Neural cell (in vitro differentiated cells): ENCODE measurements around the gene GPAT3. TPM values are rescaled to one million over a fixed set of nuclear protein-coding genes. Genes with fewer than 3 reads are reported as not detected.

Experiments used
- H2AFZ ChIP-seq: fragments of 200-600, 300-800 bp; sonication (generic), shearing (Covaris generic); 2 replicates; pipeline ENCODE4 v1.6.0; 2014; ENCODE audit warnings: low read depth, mild to moderate bottlenecking, antibody characterized with exemption, low read length, moderate library complexity
- H3F3A ChIP-seq: fragments of 200-600 bp; shearing (Covaris generic); 2 replicates; pipeline ENCODE4 v1.6.1; 2016; ENCODE audit warnings: mild to moderate bottlenecking, moderate library complexity, mixed read lengths, antibody characterized with exemption, low read length; ENCODE audit not compliant: insufficient read depth, poor library complexity, severe bottlenecking
- H3K27ac ChIP-seq: fragments of 200-600, 300-800 bp; sonication (generic), shearing (Covaris generic); 2 replicates; pipeline ENCODE4 v1.5.1; 2014; ENCODE audit warnings: mild to moderate bottlenecking, low read length, moderate library complexity
- H3K27me3 ChIP-seq: fragments of 300-800, 200-600 bp; sonication (generic), shearing (Covaris generic); 2 replicates; pipeline ENCODE4 v1.6.0; 2014; ENCODE audit warnings: mild to moderate bottlenecking, low read depth, low read length, moderate library complexity; ENCODE audit not compliant: insufficient read depth
- H3K36me3 ChIP-seq: fragments of 300-800, 200-600 bp; sonication (generic), shearing (Covaris generic); 2 replicates; pipeline ENCODE4 v1.5.1; 2014; ENCODE audit warnings: mild to moderate bottlenecking, antibody characterized with exemption, low read length, moderate library complexity; ENCODE audit not compliant: insufficient read depth
- H3K4me2 ChIP-seq: fragments of 300-800, 200-600 bp; sonication (generic), shearing (Covaris generic); 2 replicates; pipeline ENCODE4 v1.6.0; 2014; ENCODE audit warnings: mild to moderate bottlenecking, low read length
- H3K4me3 ChIP-seq: fragments of 300-800, 200-600 bp; sonication (generic), shearing (Covaris generic); 2 replicates; pipeline ENCODE4 v1.5.1; 2014; ENCODE audit warnings: mild to moderate bottlenecking, low read length, moderate library complexity
- H3K79me2 ChIP-seq: fragments of 200-600 bp; shearing (Covaris generic); replicated peaks from 2 replicates; pipeline ENCODE4 v1.6.0; 2014; ENCODE audit warnings: mild to moderate bottlenecking, low read length, moderate library complexity; ENCODE audit not compliant: insufficient read depth
- H3K9ac ChIP-seq: fragments of 300-800, 200-600 bp; sonication (generic), shearing (Covaris generic); 2 replicates; pipeline ENCODE4 v1.6.1; 2016; ENCODE audit warnings: mild to moderate bottlenecking, low read length, mixed read lengths
- H3K9me2 ChIP-seq: fragments of 200-600 bp; shearing (Covaris generic); 2 replicates; pipeline ENCODE4 v1.6.1; 2016; ENCODE audit warnings: mild to moderate bottlenecking, low read length, mixed read lengths; ENCODE audit not compliant: insufficient read depth
- H3K9me3 ChIP-seq: fragments of 200-600, 300-800 bp; sonication (generic), shearing (Covaris generic); 2 replicates; pipeline ENCODE4 v1.6.1; 2016; ENCODE audit warnings: mild to moderate bottlenecking, mixed run types, low read length, moderate library complexity, mixed read lengths
- H4K20me1 ChIP-seq: fragments of 200-600 bp; shearing (Covaris generic); 2 replicates; pipeline ENCODE4 v1.6.1; 2016; ENCODE audit warnings: mild to moderate bottlenecking, mixed run types; ENCODE audit not compliant: insufficient read depth
- EP300 ChIP-seq: fragments of 450-650 bp; conservative IDR thresholded peaks from 2 replicates; pipeline ENCODE4 v1.6.1; 2014; ENCODE audit warnings: antibody characterized with exemption, mild to moderate bottlenecking, moderate library complexity; ENCODE audit not compliant: poor library complexity, severe bottlenecking
- EZH2 ChIP-seq: fragments of 200-600, 300-800 bp; shearing (Covaris generic), sonication (generic); IDR thresholded peaks from 2 replicates; pipeline ENCODE4 v1.6.1; 2014; ENCODE audit warnings: antibody characterized with exemption, low read length, borderline replicate concordance, mild to moderate bottlenecking; ENCODE audit not compliant: insufficient read depth, poor library complexity, severe bottlenecking
- MXI1 ChIP-seq: fragments of 450-650 bp; conservative IDR thresholded peaks from 2 replicates; pipeline ENCODE4 v1.6.1; 2014; ENCODE audit warnings: antibody characterized with exemption, mild to moderate bottlenecking; ENCODE audit not compliant: poor library complexity, severe bottlenecking
- POLR2AphosphoS5 ChIP-seq: IDR thresholded peaks from 2 replicates; pipeline ENCODE4 v1.6.1; 2012
- RAD21 ChIP-seq: fragments of 450-650 bp; conservative IDR thresholded peaks from 2 replicates; pipeline ENCODE4 v1.6.1; 2014; ENCODE audit warnings: antibody characterized with exemption, mild to moderate bottlenecking, moderate library complexity
- SMC3 ChIP-seq: fragments of 450-650 bp; conservative IDR thresholded peaks from 2 replicates; pipeline ENCODE4 v1.6.1; 2014; ENCODE audit warnings: antibody characterized with exemption, mild to moderate bottlenecking, moderate library complexity; ENCODE audit not compliant: poor library complexity
- TAF1 ChIP-seq: IDR thresholded peaks from 2 replicates; pipeline ENCODE4 v1.6.1; 2012; ENCODE audit warnings: low read depth
- polyA plus RNA-seq: library from polyadenylated mRNA; depleted of rRNA; stranded (reverse); fragments of >200 nt; gene quantifications from 2 replicates; pipeline ENCODE4 v1.2.3, GENCODE V29; 2014
- TF ChIP-seq, protein P1 (sequence below): IDR thresholded peaks from 2 replicates; pipeline ENCODE4 v1.6.1; 2012; ENCODE audit warnings: borderline replicate concordance
- TF ChIP-seq, protein P2 (sequence below): fragments of 450-650 bp; IDR thresholded peaks from 2 replicates; pipeline ENCODE4 v1.5.1; 2014; ENCODE audit warnings: antibody characterized with exemption, mild to moderate bottlenecking, moderate library complexity; ENCODE audit not compliant: poor library complexity, severe bottlenecking

Gene GPAT3
- polyA plus RNA-seq, 1 donor from 2014 or later, result not detected

GRCh38 chr4:83616252-83616651 is 80.3 kb downstream of the GPAT3 start:
- Histone ChIP-seq H3K4me3 (no peak overlapping the region), H2AFZ (no peak overlapping the region), H3K9ac (no peak overlapping the region), H4K20me1 (no peaks in the 10 kb centered on the region), H3K27me3 (no peaks in the 10 kb centered on the region), H3K4me2 (no peak overlapping the region), H3K9me2 (no peaks in the 10 kb centered on the region), H3K79me2 (no peaks in the 10 kb centered on the region), H3F3A (no peaks in the 10 kb centered on the region), H3K9me3 (no peaks in the 10 kb centered on the region), H3K36me3 (no peaks in the 10 kb centered on the region), H3K27ac (no peak overlapping the region)
- TF ChIP-seq MXI1 (no peak), POLR2AphosphoS5 (no peak), RAD21 (no peak), TAF1 (no peak), EZH2 (no peak), EP300 (no peak), SMC3 (no peak)
- TF ChIP-seq, protein P1, sequence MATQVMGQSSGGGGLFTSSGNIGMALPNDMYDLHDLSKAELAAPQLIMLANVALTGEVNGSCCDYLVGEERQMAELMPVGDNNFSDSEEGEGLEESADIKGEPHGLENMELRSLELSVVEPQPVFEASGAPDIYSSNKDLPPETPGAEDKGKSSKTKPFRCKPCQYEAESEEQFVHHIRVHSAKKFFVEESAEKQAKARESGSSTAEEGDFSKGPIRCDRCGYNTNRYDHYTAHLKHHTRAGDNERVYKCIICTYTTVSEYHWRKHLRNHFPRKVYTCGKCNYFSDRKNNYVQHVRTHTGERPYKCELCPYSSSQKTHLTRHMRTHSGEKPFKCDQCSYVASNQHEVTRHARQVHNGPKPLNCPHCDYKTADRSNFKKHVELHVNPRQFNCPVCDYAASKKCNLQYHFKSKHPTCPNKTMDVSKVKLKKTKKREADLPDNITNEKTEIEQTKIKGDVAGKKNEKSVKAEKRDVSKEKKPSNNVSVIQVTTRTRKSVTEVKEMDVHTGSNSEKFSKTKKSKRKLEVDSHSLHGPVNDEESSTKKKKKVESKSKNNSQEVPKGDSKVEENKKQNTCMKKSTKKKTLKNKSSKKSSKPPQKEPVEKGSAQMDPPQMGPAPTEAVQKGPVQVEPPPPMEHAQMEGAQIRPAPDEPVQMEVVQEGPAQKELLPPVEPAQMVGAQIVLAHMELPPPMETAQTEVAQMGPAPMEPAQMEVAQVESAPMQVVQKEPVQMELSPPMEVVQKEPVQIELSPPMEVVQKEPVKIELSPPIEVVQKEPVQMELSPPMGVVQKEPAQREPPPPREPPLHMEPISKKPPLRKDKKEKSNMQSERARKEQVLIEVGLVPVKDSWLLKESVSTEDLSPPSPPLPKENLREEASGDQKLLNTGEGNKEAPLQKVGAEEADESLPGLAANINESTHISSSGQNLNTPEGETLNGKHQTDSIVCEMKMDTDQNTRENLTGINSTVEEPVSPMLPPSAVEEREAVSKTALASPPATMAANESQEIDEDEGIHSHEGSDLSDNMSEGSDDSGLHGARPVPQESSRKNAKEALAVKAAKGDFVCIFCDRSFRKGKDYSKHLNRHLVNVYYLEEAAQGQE, result no peak
- TF ChIP-seq, protein P2, sequence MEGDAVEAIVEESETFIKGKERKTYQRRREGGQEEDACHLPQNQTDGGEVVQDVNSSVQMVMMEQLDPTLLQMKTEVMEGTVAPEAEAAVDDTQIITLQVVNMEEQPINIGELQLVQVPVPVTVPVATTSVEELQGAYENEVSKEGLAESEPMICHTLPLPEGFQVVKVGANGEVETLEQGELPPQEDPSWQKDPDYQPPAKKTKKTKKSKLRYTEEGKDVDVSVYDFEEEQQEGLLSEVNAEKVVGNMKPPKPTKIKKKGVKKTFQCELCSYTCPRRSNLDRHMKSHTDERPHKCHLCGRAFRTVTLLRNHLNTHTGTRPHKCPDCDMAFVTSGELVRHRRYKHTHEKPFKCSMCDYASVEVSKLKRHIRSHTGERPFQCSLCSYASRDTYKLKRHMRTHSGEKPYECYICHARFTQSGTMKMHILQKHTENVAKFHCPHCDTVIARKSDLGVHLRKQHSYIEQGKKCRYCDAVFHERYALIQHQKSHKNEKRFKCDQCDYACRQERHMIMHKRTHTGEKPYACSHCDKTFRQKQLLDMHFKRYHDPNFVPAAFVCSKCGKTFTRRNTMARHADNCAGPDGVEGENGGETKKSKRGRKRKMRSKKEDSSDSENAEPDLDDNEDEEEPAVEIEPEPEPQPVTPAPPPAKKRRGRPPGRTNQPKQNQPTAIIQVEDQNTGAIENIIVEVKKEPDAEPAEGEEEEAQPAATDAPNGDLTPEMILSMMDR, result no peak

GRCh38 chr4:83617371-83618035 is 81.6 kb downstream of the GPAT3 start:
- H3F3A ChIP-seq, result no peaks in the 10 kb centered on the region
- no peak overlapping the region for H3K27ac ChIP-seq
- H3K36me3 ChIP-seq, result no peaks in the 10 kb centered on the region
- no peak overlapping the region for H3K4me3 ChIP-seq
- no peak overlapping the region for H3K9ac ChIP-seq
- H3K9me3 ChIP-seq, result no peaks in the 10 kb centered on the region
- H4K20me1 ChIP-seq, result no peaks in the 10 kb centered on the region
- H3K27me3 ChIP-seq, result no peaks in the 10 kb centered on the region
- H2AFZ ChIP-seq, result no peak overlapping the region
- no peaks in the 10 kb centered on the region for H3K79me2 ChIP-seq
- H3K9me2 ChIP-seq, result no peaks in the 10 kb centered on the region
- no peak overlapping the region for H3K4me2 ChIP-seq
- TF ChIP-seq, protein P1, result no peak
- TF ChIP-seq TAF1 (no peak), SMC3 (no peak), POLR2AphosphoS5 (no peak), EP300 (no peak), EZH2 (no peak)
